ENCODE measurements around the gene CAPZA3. TPM values are rescaled to one million over a fixed set of nuclear protein-coding genes. Genes with fewer than 3 reads are reported as not detected.
"Not testable (repeated sequence)": the region's sequence is repeated elsewhere in the genome, so short reads cannot be mapped to it uniquely, and the experiment has no call there.

The CAPZA3 gene
- total RNA-seq, 2 experiments from 2014 or later: not detected

- H3K27ac ChIP-seq (ENCODE audit: low read depth in 1 of 2, low read length in 2 of 2): no peak overlapping the region
- Mint-ChIP-seq H3K27me3 (no peaks in the 10 kb centered on the region), H3K36me3 (ENCODE audit: low read depth) (no peaks in the 10 kb centered on the region), H3K4me1 (ENCODE audit: low read depth) (no peaks in the 10 kb centered on the region), H3K9me3 (no peaks in the 10 kb centered on the region), H3K27ac (no peak overlapping the region), H3K4me3 (no peak overlapping the region)
- H3K4me3 ChIP-seq (ENCODE audit: low read length): no peak overlapping the region
- no peaks in the 10 kb centered on the region for H3K36me3 ChIP-seq (ENCODE audit: insufficient read depth, low read length)
- no peaks in the 10 kb centered on the region for H3K9me3 ChIP-seq (ENCODE audit: control insufficient read depth in 1 of 2, insufficient read depth in 1 of 2, low read length in 2 of 2)
- no peaks in the 10 kb centered on the region for H3K4me1 ChIP-seq (ENCODE audit: insufficient read depth, low read length)
- intact Hi-C loops (cut with DNase I, micrococcal nuclease): no loop called here
- ATAC-seq (ENCODE audit: poor library complexity) (no peak), DNase-seq (no peak)
- no peaks in the 10 kb centered on the region for H3K27me3 ChIP-seq (ENCODE audit: control insufficient read depth in 1 of 2, insufficient read depth in 2 of 2, low read length in 2 of 2)
- ChIA-PET POLR2A (no interaction called here), CTCF (no interaction called here)
- TF ChIP-seq CTCF (IDR thresholded peaks at IDR 0.05): no peak
Measured at GRCh38 chr12:18753481-18754123, 15.7 kb downstream of the CAPZA3 start.

- H3K36me3 Mint-ChIP-seq (ENCODE audit: low read depth): no peaks in the 10 kb centered on the region
- DNase-seq: no peak
- no peak for ATAC-seq (ENCODE audit: poor library complexity)
- ChIA-PET POLR2A (no interaction called here), CTCF (no interaction called here)
- no peak overlapping the region for H3K27ac ChIP-seq (ENCODE audit: low read depth in 1 of 2, low read length in 2 of 2)
- H3K4me1 ChIP-seq (ENCODE audit: insufficient read depth, low read length): no peaks in the 10 kb centered on the region
- H3K36me3 ChIP-seq (ENCODE audit: insufficient read depth, low read length): no peaks in the 10 kb centered on the region
- no peak for TF ChIP-seq CTCF (IDR thresholded peaks at IDR 0.05)
- no peaks in the 10 kb centered on the region for H3K27me3 Mint-ChIP-seq
- H3K4me3 ChIP-seq (ENCODE audit: low read length): no peak overlapping the region
- H3K9me3 Mint-ChIP-seq: no peaks in the 10 kb centered on the region
- no peak overlapping the region for H3K27ac Mint-ChIP-seq
- H3K4me3 Mint-ChIP-seq: no peak overlapping the region
- intact Hi-C loops (cut with DNase I, micrococcal nuclease): no loop called here
- H3K4me1 Mint-ChIP-seq (ENCODE audit: low read depth): no peaks in the 10 kb centered on the region
- no peaks in the 10 kb centered on the region for H3K9me3 ChIP-seq (ENCODE audit: control insufficient read depth in 1 of 2, insufficient read depth in 1 of 2, low read length in 2 of 2)
- no peaks in the 10 kb centered on the region for H3K27me3 ChIP-seq (ENCODE audit: control insufficient read depth in 1 of 2, insufficient read depth in 2 of 2, low read length in 2 of 2)
Measured at GRCh38 chr12:18754124-18754707, 16.3 kb downstream of the CAPZA3 start.

- Histone ChIP-seq H3K9me3 (ENCODE audit: control insufficient read depth in 1 of 2, insufficient read depth in 1 of 2, low read length in 2 of 2) (no peaks in the 10 kb centered on the region), H3K36me3 (ENCODE audit: insufficient read depth, low read length) (no peaks in the 10 kb centered on the region), H3K27me3 (ENCODE audit: control insufficient read depth in 1 of 2, insufficient read depth in 2 of 2, low read length in 2 of 2) (no peaks in the 10 kb centered on the region), H3K27ac (ENCODE audit: low read depth in 1 of 2, low read length in 2 of 2) (no peak overlapping the region), H3K4me1 (ENCODE audit: insufficient read depth, low read length) (no peaks in the 10 kb centered on the region), H3K4me3 (ENCODE audit: low read length) (no peak overlapping the region)
- Mint-ChIP-seq H3K36me3 (ENCODE audit: low read depth) (no peaks in the 10 kb centered on the region), H3K27ac (no peak overlapping the region), H3K4me1 (ENCODE audit: low read depth) (no peaks in the 10 kb centered on the region), H3K27me3 (no peaks in the 10 kb centered on the region), H3K9me3 (no peaks in the 10 kb centered on the region), H3K4me3 (no peak overlapping the region)
- no peak for DNase-seq
- intact Hi-C loops (cut with DNase I, micrococcal nuclease): no loop called here
- TF ChIP-seq CTCF (IDR thresholded peaks at IDR 0.05): no peak
- ATAC-seq (ENCODE audit: poor library complexity): no peak
- CTCF ChIA-PET: no interaction called here
- POLR2A ChIA-PET: no interaction called here
Measured at GRCh38 chr12:18755341-18755740, 17.4 kb downstream of the CAPZA3 start.

- H3K27me3 ChIP-seq (ENCODE audit: control insufficient read depth in 1 of 2, insufficient read depth in 2 of 2, low read length in 2 of 2); H3K4me1 Mint-ChIP-seq (ENCODE audit: low read depth); CTCF ChIA-PET; H3K4me3 Mint-ChIP-seq; DNase-seq; H3K4me1 ChIP-seq (ENCODE audit: insufficient read depth, low read length); H3K36me3 ChIP-seq (ENCODE audit: insufficient read depth, low read length); H3K27me3 Mint-ChIP-seq; H3K27ac Mint-ChIP-seq; H3K36me3 Mint-ChIP-seq (ENCODE audit: low read depth); ATAC-seq (ENCODE audit: poor library complexity); H3K4me3 ChIP-seq (ENCODE audit: low read length); POLR2A ChIA-PET; H3K9me3 ChIP-seq (ENCODE audit: control insufficient read depth in 1 of 2, insufficient read depth in 1 of 2, low read length in 2 of 2); intact Hi-C loops (cut with DNase I, micrococcal nuclease); H3K27ac ChIP-seq (ENCODE audit: low read depth in 1 of 2, low read length in 2 of 2): not testable (repeated sequence)
- peaks cover 12% of the 10 kb centered on the region for H3K9me3 Mint-ChIP-seq
Measured at GRCh38 chr12:18766479-18766878, 28.6 kb downstream of the CAPZA3 start.
